HG03196 (cell line): ENCODE results near the gene LAMTOR2.

Experiments
- ATAC-seq: cut with Tn5 transposase; IDR thresholded peaks from one replicate; pipeline ENCODE4 v1.9.1; 2021; ENCODE audit not compliant: unreplicated experiment

Gene LAMTOR2

GRCh38 chr1:156074661-156075060 lies 20.1 kb downstream of the LAMTOR2 start:
- ATAC-seq = no peak

GRCh38 chr1:156075162-156075561 lies 20.6 kb downstream of the LAMTOR2 start:
- no peak for ATAC-seq

- ATAC-seq = no peak
Observed at GRCh38 chr1:156075775-156076204, 21.2 kb downstream of the LAMTOR2 start.

- no peak for ATAC-seq
Observed at GRCh38 chr1:156076609-156077429, 22.2 kb downstream of the LAMTOR2 start.

GRCh38 chr1:156077430-156077760 lies 22.8 kb downstream of the LAMTOR2 start:
- ATAC-seq = no peak

- no peak for ATAC-seq
Observed at GRCh38 chr1:156078728-156079127, 24.1 kb downstream of the LAMTOR2 start.

- no peak for ATAC-seq
Observed at GRCh38 chr1:156079762-156080161, 25.2 kb downstream of the LAMTOR2 start.

GRCh38 chr1:156080241-156080862 lies 25.8 kb downstream of the LAMTOR2 start:
- ATAC-seq = no peak

GRCh38 chr1:156080863-156081179 lies 26.2 kb downstream of the LAMTOR2 start:
- no peak for ATAC-seq

- no peak for ATAC-seq
Observed at GRCh38 chr1:156081180-156081916, 26.8 kb downstream of the LAMTOR2 start.

- no peak for ATAC-seq
Observed at GRCh38 chr1:156081917-156082308, 27.3 kb downstream of the LAMTOR2 start.

GRCh38 chr1:156082309-156083091 lies 27.9 kb downstream of the LAMTOR2 start, which contains the start of gene MEX3A:
MEX3A (minus strand) TSS chr1:156082465; CDS start chr1:156081998, 467 bp downstream.
- no peak for ATAC-seq

GRCh38 chr1:156083800-156084790 lies 29.5 kb downstream of the LAMTOR2 start:
- ATAC-seq = no peak

GRCh38 chr1:156086256-156086662 lies 31.7 kb downstream of the LAMTOR2 start:
- ATAC-seq = no peak

GRCh38 chr1:156089704-156090103 lies 35.1 kb downstream of the LAMTOR2 start:
- no peak for ATAC-seq

- no peak for ATAC-seq
Observed at GRCh38 chr1:156090138-156090839, 35.7 kb downstream of the LAMTOR2 start.

- ATAC-seq = peak; percentile 64
Observed at GRCh38 chr1:156090840-156091188, 36.2 kb downstream of the LAMTOR2 start.

GRCh38 chr1:156091610-156092009 lies 37.0 kb downstream of the LAMTOR2 start:
- ATAC-seq = no peak

- no peak for ATAC-seq
Observed at GRCh38 chr1:156095906-156096508, 41.4 kb downstream of the LAMTOR2 start.
